ENCODE data around the gene PRKCSH. TPM values are rescaled to one million over a fixed set of nuclear protein-coding genes. Genes with fewer than 3 reads are reported as not detected.

PRKCSH gene
- total RNA-seq, 1 experiment from 2014 or later = 425 TPM

GRCh38 chr19:11451871-11452619 lies 16.6 kb downstream of the PRKCSH start:
- Histone ChIP-seq H3K9ac (ENCODE audit: low read length) (no peak overlapping the region), H3K9me2 (ENCODE audit: insufficient read depth) (no peaks in the 10 kb centered on the region), H3K36me3 (ENCODE audit: control insufficient read depth in 1 of 2, insufficient read depth in 2 of 2, low read length in 2 of 2) (peaks cover 7 to 15% of the 10 kb centered on the region in 2 experiments; a peak in 2 of 4 replicates), H3K79me2 (ENCODE audit: insufficient read depth, low read length) (no peaks in the 10 kb centered on the region), H3K9me3 (ENCODE audit: control insufficient read depth in 1 of 2, insufficient read depth in 1 of 2, low read depth in 1 of 2, low read length in 2 of 2) (no peaks in the 10 kb centered on the region), H3K4me2 (ENCODE audit: low read length) (no peak overlapping the region), H2AFZ (ENCODE audit: low read depth, low read length, poor library complexity, severe bottlenecking) (no peak overlapping the region), H3K27me3 (ENCODE audit: insufficient read depth, low read length) (no peaks in the 10 kb centered on the region), H3K4me1 (ENCODE audit: control insufficient read depth in 1 of 2, insufficient read depth in 2 of 2, low read length in 2 of 2) (no peaks in the 10 kb centered on the region), H4K20me1 (ENCODE audit: insufficient read depth) (no peaks in the 10 kb centered on the region), H3K27ac (ENCODE audit: low read depth, low read length) (no peak overlapping the region), H3K4me3 (replicated peaks in 1 of 2; ENCODE audit: low read depth in 1 of 2, low read length in 2 of 2) (no peak overlapping the region)
- no TSS peak for BruUV-seq (replicated peaks)
- ChIA-PET RAD21 (ENCODE audit: low non-redundant PET in 1 of 2, low total read pairs in 2 of 2, uncharacterized antibody in 2 of 2, unreplicated experiment in 2 of 2) (no interaction called here), CTCF (interaction anchor here (0.7 to 1.7 kb wide), 7 partner anchors 9 to 158 kb away, joined by 3 to 7 read pairs (median 3); partner anchors contain the start of genes ODAD3, PRKCSH and SWSAP1), POLR2A (no interaction called here)
- ATAC-seq = no peak
- TF ChIP-seq EZH2 (IDR thresholded peaks at IDR 0.05) = no peak
- no peak for TF ChIP-seq ZNF274 (IDR thresholded peaks at IDR 0.05; ENCODE audit: low read depth, low read length)
- no peak for TF ChIP-seq ATF3 (IDR thresholded peaks at IDR 0.05)
- no peak for TF ChIP-seq POLR2AphosphoS5 (IDR thresholded peaks at IDR 0.05; ENCODE audit: low read depth, low read length)
- DNase-seq (ENCODE audit: low read depth, low spot score) = no peak
- intact Hi-C loops (cut with micrococcal nuclease) = no loop called here

DNA sequence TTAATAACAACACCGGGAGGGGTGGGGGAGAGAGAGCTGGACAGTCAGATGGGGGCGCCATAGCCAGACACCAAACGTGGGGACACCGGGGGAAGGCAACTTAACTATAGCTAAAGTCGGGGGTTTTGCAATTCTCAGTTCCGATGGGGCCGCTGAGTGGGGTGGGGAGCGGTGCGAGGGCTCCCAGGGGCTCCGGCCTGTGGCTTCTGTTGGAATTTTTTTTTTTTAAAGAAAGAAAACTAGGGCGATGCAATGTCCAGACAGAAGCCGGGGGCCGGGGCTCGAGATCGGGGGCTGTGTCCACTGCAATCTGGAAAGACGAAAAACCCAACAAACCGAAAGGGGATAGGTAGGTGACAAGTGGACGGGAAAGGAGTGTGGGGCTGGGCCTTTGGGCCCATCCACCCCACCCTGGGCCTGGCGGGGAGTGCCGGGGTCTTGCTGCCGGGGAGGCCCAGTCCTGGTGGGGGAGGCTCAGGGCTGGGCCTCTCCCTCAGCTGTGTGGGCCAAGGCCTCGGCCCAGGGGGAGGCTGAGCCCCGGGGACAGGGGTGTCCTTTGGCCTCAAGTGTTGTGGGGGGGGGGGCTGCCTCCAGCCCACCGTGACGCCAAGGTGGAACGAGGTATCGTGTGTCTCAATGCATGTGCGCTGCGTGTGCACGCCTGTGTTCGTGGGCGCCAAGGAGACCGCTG lies 17.3 kb downstream of the PRKCSH start:
- no peaks in the 10 kb centered on the region for H3K4me1 ChIP-seq (ENCODE audit: control insufficient read depth in 1 of 2, insufficient read depth in 2 of 2, low read length in 2 of 2)
- H3K36me3 ChIP-seq (ENCODE audit: control insufficient read depth in 1 of 2, insufficient read depth in 2 of 2, low read length in 2 of 2) = peaks cover 7 to 8% of the 10 kb centered on the region in 2 experiments; a peak in 2 of 4 replicates
- no peaks in the 10 kb centered on the region for H4K20me1 ChIP-seq (ENCODE audit: insufficient read depth)
- ATAC-seq = no peak
- no peaks in the 10 kb centered on the region for H3K9me3 ChIP-seq (ENCODE audit: control insufficient read depth in 1 of 2, insufficient read depth in 1 of 2, low read depth in 1 of 2, low read length in 2 of 2)
- CTCF ChIA-PET = interaction anchor here (0.7 to 1.7 kb wide), 7 partner anchors 8 to 159 kb away, joined by 3 to 7 read pairs (median 3); partner anchors contain the start of genes ODAD3, PRKCSH and SWSAP1
- no TSS peak for BruUV-seq (replicated peaks)
- intact Hi-C loops (cut with micrococcal nuclease) = no loop called here
- no peak overlapping the region for H3K9ac ChIP-seq (ENCODE audit: low read length)
- H3K27ac ChIP-seq (ENCODE audit: low read depth, low read length) = no peak overlapping the region; the same call in 1 of the 2 replicates
- no peak overlapping the region for H2AFZ ChIP-seq (ENCODE audit: low read depth, low read length, poor library complexity, severe bottlenecking)
- RAD21 ChIA-PET (ENCODE audit: low non-redundant PET in 1 of 2, low total read pairs in 2 of 2, uncharacterized antibody in 2 of 2, unreplicated experiment in 2 of 2) = no interaction called here
- POLR2A ChIA-PET = no interaction called here
- H3K9me2 ChIP-seq (ENCODE audit: insufficient read depth) = no peaks in the 10 kb centered on the region
- no peaks in the 10 kb centered on the region for H3K79me2 ChIP-seq (ENCODE audit: insufficient read depth, low read length)
- H3K4me3 ChIP-seq (replicated peaks in 1 of 2; ENCODE audit: low read depth in 1 of 2, low read length in 2 of 2) = no peak overlapping the region
- TF ChIP-seq, protein P1, sequence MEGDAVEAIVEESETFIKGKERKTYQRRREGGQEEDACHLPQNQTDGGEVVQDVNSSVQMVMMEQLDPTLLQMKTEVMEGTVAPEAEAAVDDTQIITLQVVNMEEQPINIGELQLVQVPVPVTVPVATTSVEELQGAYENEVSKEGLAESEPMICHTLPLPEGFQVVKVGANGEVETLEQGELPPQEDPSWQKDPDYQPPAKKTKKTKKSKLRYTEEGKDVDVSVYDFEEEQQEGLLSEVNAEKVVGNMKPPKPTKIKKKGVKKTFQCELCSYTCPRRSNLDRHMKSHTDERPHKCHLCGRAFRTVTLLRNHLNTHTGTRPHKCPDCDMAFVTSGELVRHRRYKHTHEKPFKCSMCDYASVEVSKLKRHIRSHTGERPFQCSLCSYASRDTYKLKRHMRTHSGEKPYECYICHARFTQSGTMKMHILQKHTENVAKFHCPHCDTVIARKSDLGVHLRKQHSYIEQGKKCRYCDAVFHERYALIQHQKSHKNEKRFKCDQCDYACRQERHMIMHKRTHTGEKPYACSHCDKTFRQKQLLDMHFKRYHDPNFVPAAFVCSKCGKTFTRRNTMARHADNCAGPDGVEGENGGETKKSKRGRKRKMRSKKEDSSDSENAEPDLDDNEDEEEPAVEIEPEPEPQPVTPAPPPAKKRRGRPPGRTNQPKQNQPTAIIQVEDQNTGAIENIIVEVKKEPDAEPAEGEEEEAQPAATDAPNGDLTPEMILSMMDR (IDR thresholded peaks at IDR 0.05 in 2 of 3, conservative IDR thresholded peaks at IDR 0.05 in 1 of 3; ENCODE audit: borderline replicate concordance in 1 of 3, insufficient read depth in 1 of 3, low read depth in 2 of 3, low read length in 2 of 3) = peak in 2 of 3 experiments; percentile 15 to 17; a peak in 2 of 6 replicates
- no peak for TF ChIP-seq EZH2phosphoT487 (IDR thresholded peaks at IDR 0.05; ENCODE audit: borderline replicate concordance)
- no peak for TF ChIP-seq SRF (IDR thresholded peaks at IDR 0.05; ENCODE audit: low read depth)
- no peak for DNase-seq (ENCODE audit: low read depth, low spot score)
- H3K4me2 ChIP-seq (ENCODE audit: low read length) = no peak overlapping the region
- no peaks in the 10 kb centered on the region for H3K27me3 ChIP-seq (ENCODE audit: insufficient read depth, low read length)

Data from HCT116 (cell line).